Measurements from ENCODE around the gene NEUROD2.

NEUROD2 gene

GRCh38 chr17:39600997-39601597, 6.6 kb downstream of the NEUROD2 start:
- H3K4me3 ChIP-seq (ENCODE audit: low read depth, low read length), result no peak overlapping the region

GRCh38 chr17:39600288-39600996, 7.3 kb downstream of the NEUROD2 start:
- H3K4me3 ChIP-seq (ENCODE audit: low read depth, low read length), result no peak overlapping the region
- TF ChIP-seq CTCF (IDR thresholded peaks at IDR 0.05; ENCODE audit: borderline replicate concordance, insufficient read depth, low read depth, low read length), result no peak

More at GRCh38 chr17:39600997-39601597, 6.6 kb downstream of the NEUROD2 start:
- no peak for TF ChIP-seq CTCF (IDR thresholded peaks at IDR 0.05; ENCODE audit: borderline replicate concordance, insufficient read depth, low read depth, low read length)

- TF ChIP-seq CTCF (IDR thresholded peaks at IDR 0.05; ENCODE audit: borderline replicate concordance, insufficient read depth, low read depth, low read length), result no peak
- H3K4me3 ChIP-seq (ENCODE audit: low read depth, low read length), result no peak overlapping the region
Measured at GRCh38 chr17:39599665-39600231, 8.0 kb downstream of the NEUROD2 start.

- no peak for TF ChIP-seq CTCF (IDR thresholded peaks at IDR 0.05; ENCODE audit: borderline replicate concordance, insufficient read depth, low read depth, low read length)
- no peak overlapping the region for H3K4me3 ChIP-seq (ENCODE audit: low read depth, low read length)
Measured at GRCh38 chr17:39599004-39599664, 8.6 kb downstream of the NEUROD2 start.

- no peak for TF ChIP-seq CTCF (IDR thresholded peaks at IDR 0.05; ENCODE audit: borderline replicate concordance, insufficient read depth, low read depth, low read length)
- no peak overlapping the region for H3K4me3 ChIP-seq (ENCODE audit: low read depth, low read length)
Measured at GRCh38 chr17:39598630-39599003, 9.1 kb downstream of the NEUROD2 start.

- TF ChIP-seq CTCF (IDR thresholded peaks at IDR 0.05; ENCODE audit: borderline replicate concordance, insufficient read depth, low read depth, low read length), result no peak
- no peak overlapping the region for H3K4me3 ChIP-seq (ENCODE audit: low read depth, low read length)
Measured at GRCh38 chr17:39598047-39598481, 9.7 kb downstream of the NEUROD2 start.

All from GM12875 (cell line).